ACC112 (cell line): ENCODE results near the gene ERBB4.

Experiments
- H2AFZ ChIP-seq: fragments of 200-600 bp; sonication (generic); one replicate; pipeline ENCODE4 v1.6.0; 2017; ENCODE audit warnings: antibody characterized with exemption, low read length; ENCODE audit not compliant: unreplicated experiment
- H3K27ac ChIP-seq: fragments of 200-600 bp; sonication (generic); 2 replicates; pipeline ENCODE4 v1.5.1; 2014; ENCODE audit warnings: low read depth, mild to moderate bottlenecking, antibody characterized with exemption, low read length, moderate library complexity
- H3K27me3 ChIP-seq: fragments of 200-600 bp; sonication (generic); 2 replicates; pipeline ENCODE4 v1.6.1; 2014; ENCODE audit warnings: mild to moderate bottlenecking, antibody characterized with exemption, low read length, moderate library complexity, mixed read lengths; ENCODE audit not compliant: insufficient read depth
- H3K36me3 ChIP-seq: fragments of 200-600 bp; sonication (generic); 2 replicates; pipeline ENCODE4 v1.6.1; 2016; ENCODE audit warnings: mild to moderate bottlenecking, antibody characterized with exemption, low read length, moderate library complexity, mixed read lengths; ENCODE audit not compliant: insufficient read depth
- H3K4me1 ChIP-seq: fragments of 200-600 bp; sonication (generic); one replicate; pipeline ENCODE4 v1.6.1; 2016; ENCODE audit warnings: low read length, mixed read lengths; ENCODE audit not compliant: insufficient read depth, unreplicated experiment, control insufficient read depth
- H3K4me3 ChIP-seq: fragments of 200-600 bp; sonication (generic); 2 replicates; pipeline ENCODE4 v1.5.1; 2014; ENCODE audit warnings: mild to moderate bottlenecking, low read depth, low read length
- H3K79me2 ChIP-seq: fragments of 200-600 bp; sonication (generic); one replicate; pipeline ENCODE4 v1.6.0; 2016; ENCODE audit warnings: low read length; ENCODE audit not compliant: control insufficient read depth, unreplicated experiment, insufficient read depth

The ERBB4 gene

DNA sequence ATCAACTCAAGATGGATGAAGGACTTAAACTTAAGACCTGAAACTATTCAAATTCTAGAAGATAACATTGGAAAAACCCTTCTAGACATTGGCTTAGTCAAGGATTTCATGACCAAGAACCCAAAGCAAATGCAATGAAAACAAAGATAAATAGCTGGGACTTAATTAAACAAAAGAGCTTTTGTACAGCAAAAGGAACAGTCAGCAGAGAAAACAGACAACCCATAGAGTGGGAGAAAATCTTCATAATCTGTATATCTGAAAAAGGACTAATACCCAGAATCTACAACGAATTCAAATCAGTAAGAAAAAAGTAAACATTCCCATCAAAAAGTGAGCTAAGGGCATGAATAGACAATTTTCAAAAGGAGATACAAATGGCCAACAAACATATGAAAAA, 171.2 kb downstream of the ERBB4 start:
- Histone ChIP-seq H3K36me3 (no peaks in the 10 kb centered on the region), H3K4me3 (no peak overlapping the region), H3K27me3 (no peaks in the 10 kb centered on the region), H3K4me1 (peaks cover 10% of the 10 kb centered on the region), H3K27ac (no peak overlapping the region), H3K79me2 (no peaks in the 10 kb centered on the region), H2AFZ (no peak overlapping the region)

DNA sequence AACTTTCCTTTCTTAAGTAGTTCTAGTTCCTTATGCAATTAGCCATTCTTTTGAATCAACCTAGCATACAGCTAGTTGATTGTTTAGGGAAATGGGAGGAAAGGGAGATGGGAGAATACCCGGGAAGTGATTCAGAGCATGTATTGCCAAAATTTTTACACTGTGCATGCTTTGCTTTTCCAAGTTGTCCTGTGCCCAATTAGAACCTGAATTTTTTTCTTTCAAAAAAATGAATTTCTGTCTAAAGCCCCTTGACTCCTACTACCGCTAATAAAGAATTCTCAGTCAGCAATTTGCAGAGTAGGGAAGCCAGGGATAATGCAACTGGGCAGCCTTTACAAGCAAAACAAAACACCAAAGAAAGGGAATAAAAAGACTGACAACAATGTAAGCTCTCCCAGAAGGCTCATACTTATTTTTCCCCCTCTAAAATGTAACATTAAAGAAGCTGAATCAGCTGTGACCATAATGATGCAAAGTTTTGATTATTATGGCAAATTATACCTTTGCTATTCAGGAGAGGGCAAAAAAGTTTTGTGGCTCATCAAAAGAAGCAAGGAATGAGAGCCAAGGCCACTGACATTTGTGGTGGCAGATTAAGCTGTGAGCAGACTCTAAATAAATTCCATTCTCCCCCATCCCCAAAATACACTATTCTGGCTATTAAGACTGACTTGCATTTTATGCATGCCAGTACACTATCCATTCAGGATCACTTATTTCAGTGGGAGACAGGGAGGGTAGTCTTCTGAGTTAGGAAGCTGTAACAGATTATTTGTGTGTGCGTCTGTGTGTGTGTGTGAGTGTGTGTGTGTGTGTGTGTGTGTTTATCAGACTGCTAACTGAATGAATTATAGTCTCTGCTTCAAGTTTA, 174.3 kb downstream of the ERBB4 start:
- Histone ChIP-seq H3K79me2 (no peaks in the 10 kb centered on the region), H3K4me1 (peaks cover 10% of the 10 kb centered on the region), H3K4me3 (no peak overlapping the region), H3K27me3 (no peaks in the 10 kb centered on the region), H2AFZ (peak overlapping the region; percentile 29), H3K36me3 (no peaks in the 10 kb centered on the region), H3K27ac (no peak overlapping the region)

DNA sequence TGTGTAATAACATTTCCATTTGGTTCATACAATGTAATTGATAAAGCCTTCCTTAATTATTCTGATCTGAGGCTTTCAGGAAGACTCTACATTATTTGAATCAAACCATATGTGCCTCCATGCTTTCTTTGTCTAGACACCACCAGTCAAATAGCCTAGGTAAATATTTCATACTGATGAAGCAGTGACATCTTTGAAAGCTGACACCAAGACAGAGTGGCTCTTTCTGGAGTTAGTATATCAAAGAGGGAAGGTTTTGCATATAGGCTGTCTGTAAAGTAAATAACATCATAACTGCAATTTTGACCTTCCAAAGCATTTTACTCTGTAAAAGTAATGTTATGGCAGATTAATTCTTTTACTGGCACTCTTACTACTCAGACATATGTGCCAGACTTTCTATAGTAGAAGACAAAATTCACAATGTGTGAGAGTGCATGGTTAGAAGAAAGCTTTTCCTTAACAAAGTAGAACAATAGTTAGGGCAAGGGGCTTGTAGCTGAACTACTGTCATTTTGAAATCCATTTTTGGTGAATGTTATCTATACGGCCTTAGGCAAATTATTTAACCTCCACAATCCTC, 177.3 kb downstream of the ERBB4 start:
- H3K4me3 ChIP-seq = no peak overlapping the region
- H3K36me3 ChIP-seq = no peaks in the 10 kb centered on the region
- peaks cover 10% of the 10 kb centered on the region for H3K4me1 ChIP-seq
- H3K27ac ChIP-seq = no peak overlapping the region
- H3K79me2 ChIP-seq = no peaks in the 10 kb centered on the region
- H3K27me3 ChIP-seq = no peaks in the 10 kb centered on the region
- no peak overlapping the region for H2AFZ ChIP-seq

DNA sequence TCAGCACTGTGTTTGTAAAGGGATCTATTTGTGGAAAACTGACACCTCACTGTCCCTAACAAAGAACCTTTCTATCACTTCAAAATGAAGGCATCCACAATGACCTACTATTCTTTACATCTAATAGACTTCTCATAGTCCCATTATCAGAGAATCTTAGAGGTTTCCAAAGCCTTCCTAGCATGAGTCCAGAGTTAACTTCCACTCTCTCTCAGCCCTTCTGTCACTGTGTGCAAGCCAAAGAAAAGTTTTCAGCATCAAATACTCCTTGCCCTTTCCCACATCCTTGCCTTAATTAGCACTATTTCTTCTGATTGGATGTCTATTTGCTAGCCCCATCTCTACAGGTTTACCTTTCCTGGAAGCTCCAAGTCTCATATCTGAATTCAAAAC, 178.5 kb downstream of the ERBB4 start:
- Histone ChIP-seq H3K4me3 (no peak overlapping the region), H2AFZ (no peak overlapping the region), H3K27me3 (no peaks in the 10 kb centered on the region), H3K79me2 (no peaks in the 10 kb centered on the region), H3K27ac (no peak overlapping the region), H3K4me1 (peaks cover 10% of the 10 kb centered on the region), H3K36me3 (no peaks in the 10 kb centered on the region)

DNA sequence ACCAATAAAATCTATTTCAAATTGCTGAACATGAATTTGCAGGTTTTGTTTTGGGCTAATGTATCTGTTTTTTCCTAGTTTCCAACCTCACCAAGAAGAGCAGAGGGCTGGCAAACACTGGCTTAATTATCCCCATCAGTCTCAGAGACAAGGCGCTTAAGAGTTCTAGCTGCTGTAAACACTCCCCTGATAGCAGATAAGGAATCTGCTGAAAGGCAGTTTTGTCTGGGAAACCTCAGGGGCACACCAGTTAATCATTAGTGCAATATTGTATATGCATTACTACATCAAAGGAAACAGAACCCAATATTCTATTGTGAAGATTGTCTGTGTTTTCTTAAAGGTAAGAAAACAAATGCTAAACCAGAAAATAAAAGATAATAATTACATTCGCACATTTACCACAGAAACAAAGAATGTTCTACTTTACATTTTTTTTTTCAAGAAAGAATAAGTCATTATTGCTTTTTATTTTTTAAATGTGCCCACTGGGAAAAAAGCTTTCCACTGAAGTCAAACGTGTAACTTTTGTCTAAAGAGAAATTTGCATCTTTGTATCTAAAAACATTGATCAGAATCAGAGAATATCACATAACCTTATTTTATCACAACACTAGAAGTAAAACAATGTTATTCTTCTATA, 179.1 kb downstream of the ERBB4 start:
- peaks cover 9% of the 10 kb centered on the region for H3K4me1 ChIP-seq
- no peak overlapping the region for H3K27ac ChIP-seq
- H3K4me3 ChIP-seq = no peak overlapping the region
- no peak overlapping the region for H2AFZ ChIP-seq
- H3K36me3 ChIP-seq = no peaks in the 10 kb centered on the region
- no peaks in the 10 kb centered on the region for H3K79me2 ChIP-seq
- no peaks in the 10 kb centered on the region for H3K27me3 ChIP-seq

DNA sequence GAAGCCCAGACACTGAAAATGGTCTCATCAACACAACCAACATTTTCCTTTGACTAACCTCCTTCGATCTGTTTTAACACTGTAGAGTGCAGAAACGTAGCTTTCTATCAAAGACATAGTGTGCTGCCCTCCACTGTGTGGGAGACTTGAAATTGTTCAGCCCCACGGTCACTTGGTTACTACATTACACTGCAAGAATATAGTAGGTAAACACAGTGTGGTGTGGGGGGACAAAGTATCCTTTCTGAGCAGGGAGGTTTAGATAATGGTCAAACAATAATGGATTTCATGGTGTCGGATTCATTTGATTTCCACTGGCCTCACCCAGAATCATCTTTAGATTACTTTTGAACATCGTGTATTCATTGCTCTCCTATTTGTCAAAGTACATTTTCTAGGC, 181.0 kb downstream of the ERBB4 start:
- Histone ChIP-seq H3K27me3 (no peaks in the 10 kb centered on the region), H3K36me3 (no peaks in the 10 kb centered on the region), H3K4me3 (no peak overlapping the region), H3K79me2 (no peaks in the 10 kb centered on the region), H2AFZ (no peak overlapping the region), H3K4me1 (no peaks in the 10 kb centered on the region), H3K27ac (no peak overlapping the region)

DNA sequence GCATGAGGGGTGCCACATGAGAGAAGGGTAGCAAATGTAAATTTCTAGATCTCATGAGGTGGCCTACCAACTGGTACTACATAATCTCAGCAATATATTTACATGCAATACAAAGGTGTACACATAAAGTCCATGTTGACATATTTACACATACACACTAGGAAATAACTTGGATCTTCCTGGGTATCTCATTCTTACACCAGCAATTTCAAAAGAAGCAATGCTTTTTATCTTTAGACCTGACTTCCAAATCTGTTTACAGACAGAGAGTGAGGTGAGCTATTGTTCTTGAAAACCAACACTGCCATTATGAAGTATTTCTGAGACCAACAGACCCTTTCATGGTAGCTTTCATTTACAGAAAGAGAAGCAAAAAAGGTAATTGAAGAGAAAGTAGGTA, 184.2 kb downstream of the ERBB4 start:
- no peak overlapping the region for H3K27ac ChIP-seq
- no peaks in the 10 kb centered on the region for H3K27me3 ChIP-seq
- no peaks in the 10 kb centered on the region for H3K4me1 ChIP-seq
- no peaks in the 10 kb centered on the region for H3K36me3 ChIP-seq
- H3K4me3 ChIP-seq = no peak overlapping the region
- peak overlapping the region; percentile 43 for H2AFZ ChIP-seq
- H3K79me2 ChIP-seq = no peaks in the 10 kb centered on the region

DNA sequence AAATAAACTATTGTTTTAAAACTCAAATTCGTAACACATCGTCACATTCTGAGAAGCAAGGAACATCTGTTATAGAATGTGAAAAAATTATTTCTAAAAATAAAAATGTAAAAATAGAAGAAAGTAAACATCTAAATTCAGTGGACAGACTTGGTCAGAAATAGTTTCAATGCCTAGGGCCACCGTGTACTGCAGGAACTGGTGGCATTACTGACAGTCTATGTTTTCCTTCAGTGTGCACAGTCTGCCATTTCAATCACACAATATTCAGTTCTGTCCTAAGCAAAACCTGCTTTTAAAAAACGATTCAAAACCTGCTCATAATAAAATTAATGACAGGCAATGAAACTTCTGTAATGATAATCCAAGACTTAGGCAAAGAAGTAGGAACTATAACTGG, 190.1 kb downstream of the ERBB4 start:
- Histone ChIP-seq H3K27me3 (no peaks in the 10 kb centered on the region), H3K4me1 (no peaks in the 10 kb centered on the region), H3K36me3 (no peaks in the 10 kb centered on the region), H3K27ac (no peak overlapping the region), H3K4me3 (no peak overlapping the region), H3K79me2 (no peaks in the 10 kb centered on the region), H2AFZ (no peak overlapping the region)

DNA sequence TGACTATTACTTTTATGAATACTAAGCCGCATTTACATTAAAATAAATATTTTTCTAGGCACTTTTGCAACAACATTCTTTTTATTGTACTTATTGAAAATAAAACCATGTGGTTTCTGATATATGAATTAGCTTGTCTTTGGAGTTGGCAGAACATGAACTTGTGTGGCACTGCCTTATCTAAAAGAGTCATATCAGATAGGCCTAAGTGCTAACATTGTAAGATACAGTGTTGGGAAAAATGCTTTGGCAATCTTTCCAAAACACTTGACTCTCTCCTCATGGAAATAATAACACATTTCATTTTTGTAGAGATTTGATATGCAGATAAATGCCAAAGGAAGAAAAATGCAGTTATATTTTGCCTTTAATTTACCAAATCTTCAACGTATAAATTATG, 191.7 kb downstream of the ERBB4 start:
- Histone ChIP-seq H2AFZ (no peak overlapping the region), H3K79me2 (no peaks in the 10 kb centered on the region), H3K27ac (no peak overlapping the region), H3K4me1 (no peaks in the 10 kb centered on the region), H3K36me3 (no peaks in the 10 kb centered on the region), H3K4me3 (no peak overlapping the region), H3K27me3 (no peaks in the 10 kb centered on the region)

DNA sequence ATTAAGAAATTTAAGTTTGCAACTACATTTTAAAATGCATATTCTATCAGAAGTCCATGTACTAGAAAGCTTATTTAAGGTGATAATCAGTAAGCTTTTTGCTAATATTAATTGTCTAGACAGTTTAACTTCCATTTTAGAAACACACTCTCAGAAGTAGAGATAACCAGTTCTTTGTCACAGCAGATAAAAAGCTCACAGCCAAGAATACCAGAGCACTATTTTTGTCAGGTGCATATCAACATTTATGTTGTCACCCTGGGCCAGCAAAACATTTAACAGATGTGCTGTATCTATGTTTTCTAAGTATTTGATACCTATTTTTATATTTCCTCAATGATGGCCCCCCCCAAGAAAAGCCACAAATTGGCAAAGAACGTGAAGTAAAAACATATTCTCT, 192.6 kb downstream of the ERBB4 start:
- Histone ChIP-seq H3K27ac (no peak overlapping the region), H3K36me3 (no peaks in the 10 kb centered on the region), H3K27me3 (no peaks in the 10 kb centered on the region), H3K79me2 (no peaks in the 10 kb centered on the region), H2AFZ (no peak overlapping the region), H3K4me1 (no peaks in the 10 kb centered on the region), H3K4me3 (no peak overlapping the region)

DNA sequence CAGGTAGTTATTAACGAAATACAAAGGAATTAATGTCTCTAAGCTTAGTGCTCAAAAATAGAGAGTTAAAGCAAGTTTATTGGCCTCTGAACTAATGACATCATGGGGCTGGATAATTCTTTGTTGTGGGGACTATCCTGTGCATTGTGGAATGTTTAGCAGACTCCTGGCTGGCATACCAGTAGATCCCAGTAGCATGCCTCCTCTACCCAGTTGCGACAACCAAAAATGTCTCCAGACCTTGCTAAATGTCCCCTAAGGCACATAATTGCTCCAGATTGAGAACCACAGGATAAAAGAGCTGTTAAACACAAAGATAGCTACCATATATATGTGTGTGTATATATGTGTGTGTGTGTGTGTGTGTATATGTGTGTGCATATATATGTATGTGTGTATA, 194.5 kb downstream of the ERBB4 start:
- H3K4me1 ChIP-seq = no peaks in the 10 kb centered on the region
- no peaks in the 10 kb centered on the region for H3K27me3 ChIP-seq
- no peak overlapping the region for H2AFZ ChIP-seq

More for the DNA sequence above, 194.5 kb downstream of the ERBB4 start:
- H3K27ac ChIP-seq = no peak overlapping the region
- H3K79me2 ChIP-seq = no peaks in the 10 kb centered on the region
- H3K4me3 ChIP-seq = no peak overlapping the region
- H3K36me3 ChIP-seq = no peaks in the 10 kb centered on the region
